IPS-20b (cell line): ENCODE data around the gene ANKLE2.

Source experiments
- H3K27ac ChIP-seq: one replicate; pipeline ENCODE4 v1.5.1; 2013; ENCODE audit warnings: low read length
- H3K27me3 ChIP-seq: 2 replicates; pipeline ENCODE4 v1.6.1; 2013; ENCODE audit warnings: mild to moderate bottlenecking, low read length, inconsistent platforms; ENCODE audit not compliant: insufficient read depth
- H3K36me3 ChIP-seq: 2 replicates; pipeline ENCODE4 v1.6.1; 2013; ENCODE audit warnings: low read depth, mild to moderate bottlenecking, inconsistent platforms, low read length, moderate library complexity; ENCODE audit not compliant: insufficient read depth
- H3K4me1 ChIP-seq: 2 replicates; pipeline ENCODE4 v1.6.1; 2013; ENCODE audit warnings: mild to moderate bottlenecking, control low read depth, inconsistent platforms, low read length, moderate library complexity; ENCODE audit not compliant: insufficient read depth
- H3K4me3 ChIP-seq: 2 replicates; pipeline ENCODE4 v1.5.1; 2013; ENCODE audit warnings: mild to moderate bottlenecking, low read length, inconsistent platforms
- H3K9ac ChIP-seq: 2 replicates; pipeline ENCODE4 v1.6.1; 2013; ENCODE audit warnings: low read depth, mild to moderate bottlenecking, inconsistent platforms, low read length, moderate library complexity
- H3K9me3 ChIP-seq: 2 replicates; pipeline ENCODE4 v1.6.1; 2013; ENCODE audit warnings: mild to moderate bottlenecking, low read depth, low read length, inconsistent platforms; ENCODE audit not compliant: insufficient read depth

Gene ANKLE2

DNA sequence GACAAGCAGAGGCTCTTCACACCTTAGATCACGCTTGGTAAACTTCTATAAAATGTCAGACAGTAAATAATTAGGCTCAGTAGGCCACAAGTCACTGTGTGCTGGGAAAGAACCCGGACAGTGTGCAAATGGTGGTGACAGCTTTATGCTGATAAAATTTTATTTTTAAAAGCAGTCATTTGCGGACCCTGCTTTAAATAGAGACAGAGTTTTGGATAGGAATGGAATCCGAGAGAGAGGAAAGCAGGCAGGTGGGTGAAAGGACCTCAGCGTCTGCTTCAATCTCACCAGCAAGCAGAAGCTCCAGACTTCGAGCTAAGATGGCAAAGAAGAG, 21.4 kb downstream of the ANKLE2 start:
- no peak overlapping the region for H3K9ac ChIP-seq
- no peak overlapping the region for H3K27ac ChIP-seq
- H3K9me3 ChIP-seq: no peaks in the 10 kb centered on the region
- no peaks in the 10 kb centered on the region for H3K4me1 ChIP-seq
- peaks cover 92% of the 10 kb centered on the region for H3K36me3 ChIP-seq
- no peak overlapping the region for H3K4me3 ChIP-seq
- no peaks in the 10 kb centered on the region for H3K27me3 ChIP-seq

GRCh38 chr12:132739600-132740312, 21.9 kb downstream of the ANKLE2 start:
- H3K27ac ChIP-seq: no peak overlapping the region
- H3K4me3 ChIP-seq: no peak overlapping the region
- H3K27me3 ChIP-seq: no peaks in the 10 kb centered on the region
- H3K9ac ChIP-seq: no peak overlapping the region
- H3K9me3 ChIP-seq: no peaks in the 10 kb centered on the region
- peaks cover 92% of the 10 kb centered on the region for H3K36me3 ChIP-seq
- H3K4me1 ChIP-seq: no peaks in the 10 kb centered on the region

- Histone ChIP-seq H3K36me3 (peaks cover 94% of the 10 kb centered on the region), H3K4me3 (no peak overlapping the region), H3K9ac (no peak overlapping the region), H3K9me3 (no peaks in the 10 kb centered on the region), H3K4me1 (no peaks in the 10 kb centered on the region), H3K27ac (no peak overlapping the region), H3K27me3 (no peaks in the 10 kb centered on the region)
These were observed 24.7 kb downstream of the ANKLE2 start for GRCh38 chr12:132736913-132737312.

DNA sequence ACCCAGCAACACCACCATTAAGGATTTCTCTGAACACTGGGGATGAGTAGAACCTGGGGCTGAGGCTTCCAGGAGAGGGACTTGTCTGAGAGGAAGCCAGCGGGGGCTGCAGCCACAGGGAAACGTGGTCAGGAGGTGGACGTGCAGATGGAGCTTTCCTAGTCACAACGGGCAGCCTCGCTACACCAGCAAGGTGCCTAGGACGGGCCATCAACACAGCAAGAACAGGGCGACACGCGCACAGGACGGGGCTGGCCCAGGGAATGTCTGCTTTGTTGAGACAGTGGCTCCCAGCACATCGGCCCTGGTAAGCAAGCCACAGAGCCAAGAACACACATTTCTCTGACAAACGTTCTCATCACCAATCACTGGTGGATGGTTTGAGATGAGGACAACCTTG, 25.3 kb downstream of the ANKLE2 start:
- Histone ChIP-seq H3K4me3 (no peak overlapping the region), H3K27me3 (no peaks in the 10 kb centered on the region), H3K36me3 (peaks cover 94% of the 10 kb centered on the region), H3K9ac (no peak overlapping the region), H3K9me3 (no peaks in the 10 kb centered on the region), H3K27ac (no peak overlapping the region), H3K4me1 (no peaks in the 10 kb centered on the region)

DNA sequence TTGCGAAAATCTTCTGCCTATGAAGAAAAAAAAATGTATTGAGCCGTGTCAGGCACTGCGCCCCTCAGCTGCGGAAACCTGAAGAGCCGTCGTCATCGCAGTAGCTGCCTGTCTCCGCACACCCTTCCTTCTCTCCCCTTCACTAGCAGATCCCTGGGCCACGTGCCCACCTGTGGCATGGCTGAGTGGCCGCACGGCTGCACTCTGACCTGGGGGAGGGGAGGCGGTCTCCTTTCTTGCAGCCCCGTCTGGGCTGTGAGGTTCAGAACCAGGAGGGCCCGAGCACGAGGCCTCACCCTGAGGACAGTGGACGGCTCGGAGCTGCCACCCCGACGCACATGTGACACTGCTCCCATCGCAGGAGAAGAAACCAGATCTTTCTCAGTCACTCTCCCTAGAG, 26.1 kb downstream of the ANKLE2 start:
- Histone ChIP-seq H3K36me3 (peaks cover 94% of the 10 kb centered on the region), H3K9ac (no peak overlapping the region), H3K27me3 (no peaks in the 10 kb centered on the region), H3K4me3 (no peak overlapping the region), H3K9me3 (no peaks in the 10 kb centered on the region), H3K4me1 (no peaks in the 10 kb centered on the region), H3K27ac (no peak overlapping the region)

GRCh38 chr12:132734206-132734605, 27.4 kb downstream of the ANKLE2 start:
- Histone ChIP-seq H3K36me3 (peaks cover 92% of the 10 kb centered on the region), H3K9ac (no peak overlapping the region), H3K9me3 (no peaks in the 10 kb centered on the region), H3K4me3 (no peak overlapping the region), H3K4me1 (no peaks in the 10 kb centered on the region), H3K27me3 (no peaks in the 10 kb centered on the region), H3K27ac (no peak overlapping the region)

DNA sequence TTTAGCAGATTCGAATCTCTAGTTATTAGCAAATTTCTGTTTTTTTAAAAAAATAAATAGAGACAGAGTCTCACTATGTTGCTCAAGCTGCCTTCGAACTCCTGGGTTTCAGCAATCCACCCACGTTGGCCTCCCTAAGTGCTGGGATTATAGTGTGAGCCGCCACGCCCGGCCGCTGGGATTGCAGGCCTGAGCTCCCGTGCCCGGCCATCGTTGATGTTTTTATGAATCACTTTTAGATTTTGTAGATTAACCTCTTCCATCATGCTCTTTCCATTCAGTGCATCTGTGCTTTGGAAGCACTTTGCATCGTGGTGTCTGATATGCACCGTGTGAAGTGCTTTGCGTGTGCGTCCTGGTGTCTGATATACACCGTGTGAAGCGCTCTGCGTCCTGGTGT, 30.1 kb downstream of the ANKLE2 start:
- Histone ChIP-seq H3K9ac (no peak overlapping the region), H3K36me3 (peaks cover 93% of the 10 kb centered on the region), H3K4me3 (no peak overlapping the region), H3K27ac (no peak overlapping the region), H3K27me3 (no peaks in the 10 kb centered on the region), H3K9me3 (no peaks in the 10 kb centered on the region), H3K4me1 (no peaks in the 10 kb centered on the region)

DNA sequence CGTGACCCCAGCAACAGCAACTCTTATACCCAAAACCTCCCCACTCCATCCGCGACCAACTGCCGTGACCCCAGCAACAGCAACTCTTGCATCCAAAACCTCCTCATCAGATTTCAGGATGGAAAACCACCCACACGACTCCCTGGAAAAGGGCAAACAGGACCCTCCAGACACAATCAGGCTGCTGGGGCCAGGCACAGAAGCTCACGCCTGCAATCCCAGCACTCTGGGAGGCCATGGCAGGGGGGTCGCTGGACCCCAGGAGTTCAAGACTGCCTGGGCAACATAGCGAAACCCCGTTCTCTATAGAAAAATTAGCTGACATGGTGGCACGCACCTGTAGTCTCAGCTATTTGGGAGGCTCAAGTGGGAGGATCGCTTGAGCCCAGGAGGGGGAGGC, 31.3 kb downstream of the ANKLE2 start:
- H3K36me3 ChIP-seq: peaks cover 95% of the 10 kb centered on the region
- no peaks in the 10 kb centered on the region for H3K27me3 ChIP-seq
- no peak overlapping the region for H3K9ac ChIP-seq
- no peaks in the 10 kb centered on the region for H3K9me3 ChIP-seq
- no peaks in the 10 kb centered on the region for H3K4me1 ChIP-seq
- no peak overlapping the region for H3K27ac ChIP-seq
- no peak overlapping the region for H3K4me3 ChIP-seq

DNA sequence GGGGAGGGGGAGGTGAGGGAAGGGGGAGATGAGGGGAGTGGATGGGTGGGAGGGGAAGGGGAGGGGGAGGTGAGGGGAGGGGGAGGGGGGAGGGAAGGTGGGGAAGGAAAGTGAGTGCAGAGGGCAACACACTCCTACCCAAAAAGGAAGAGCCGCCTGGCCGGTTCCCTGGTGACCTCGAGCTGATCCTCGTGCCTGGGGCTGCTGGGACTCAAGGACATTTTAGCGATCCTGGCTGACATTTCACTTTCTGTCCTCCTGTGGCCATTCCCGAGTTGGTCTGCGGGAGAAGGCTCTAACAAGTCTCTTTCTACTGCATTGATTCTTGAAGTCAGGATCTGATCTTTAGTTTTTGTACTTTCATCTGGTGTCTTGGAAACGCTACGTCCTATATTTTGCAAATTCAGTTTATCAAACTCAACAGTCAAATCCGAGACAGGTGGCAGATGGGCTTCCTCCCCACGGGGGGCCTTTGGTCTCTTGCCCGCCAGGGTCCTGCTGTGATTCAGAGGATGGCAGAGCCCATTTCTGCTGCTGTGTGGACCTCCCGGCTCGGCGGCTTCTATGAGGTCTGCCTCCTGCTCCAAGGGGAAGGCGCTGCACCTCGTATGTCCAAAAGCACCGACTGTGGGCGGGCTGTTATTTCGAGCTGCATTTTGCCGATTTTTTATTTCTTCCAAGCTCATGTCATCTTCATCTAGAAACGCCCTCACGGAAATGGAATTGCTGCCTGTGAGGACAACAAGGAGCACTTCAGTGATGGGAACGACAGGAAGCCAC, 31.9 kb downstream of the ANKLE2 start:
- Histone ChIP-seq H3K9me3 (no peaks in the 10 kb centered on the region), H3K27me3 (no peaks in the 10 kb centered on the region), H3K4me3 (no peak overlapping the region), H3K36me3 (peaks cover 95% of the 10 kb centered on the region), H3K27ac (no peak overlapping the region), H3K9ac (no peak overlapping the region), H3K4me1 (no peaks in the 10 kb centered on the region)

DNA sequence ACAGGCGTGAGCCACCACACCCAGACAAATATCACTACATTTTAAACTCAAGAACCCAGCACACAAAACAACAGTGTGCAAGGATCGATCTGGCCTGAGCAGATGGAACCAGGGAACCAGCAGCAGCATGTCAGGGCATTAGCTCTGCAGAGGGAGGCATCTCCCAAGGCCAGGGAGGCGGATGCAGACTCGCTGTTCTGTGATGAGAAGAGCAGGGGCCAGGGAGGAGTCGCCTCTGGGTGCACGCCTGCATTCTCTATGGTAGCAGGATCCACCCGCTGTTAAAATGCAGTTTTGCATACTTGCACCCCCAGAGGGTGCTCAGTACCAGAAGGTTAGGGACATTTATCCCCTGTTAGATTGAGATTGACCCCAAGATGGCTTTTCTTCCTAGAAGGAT, 33.1 kb downstream of the ANKLE2 start:
- Histone ChIP-seq H3K36me3 (peaks cover 95% of the 10 kb centered on the region), H3K27ac (no peak overlapping the region), H3K9ac (no peak overlapping the region), H3K9me3 (no peaks in the 10 kb centered on the region), H3K27me3 (no peaks in the 10 kb centered on the region), H3K4me1 (no peaks in the 10 kb centered on the region), H3K4me3 (no peak overlapping the region)

DNA sequence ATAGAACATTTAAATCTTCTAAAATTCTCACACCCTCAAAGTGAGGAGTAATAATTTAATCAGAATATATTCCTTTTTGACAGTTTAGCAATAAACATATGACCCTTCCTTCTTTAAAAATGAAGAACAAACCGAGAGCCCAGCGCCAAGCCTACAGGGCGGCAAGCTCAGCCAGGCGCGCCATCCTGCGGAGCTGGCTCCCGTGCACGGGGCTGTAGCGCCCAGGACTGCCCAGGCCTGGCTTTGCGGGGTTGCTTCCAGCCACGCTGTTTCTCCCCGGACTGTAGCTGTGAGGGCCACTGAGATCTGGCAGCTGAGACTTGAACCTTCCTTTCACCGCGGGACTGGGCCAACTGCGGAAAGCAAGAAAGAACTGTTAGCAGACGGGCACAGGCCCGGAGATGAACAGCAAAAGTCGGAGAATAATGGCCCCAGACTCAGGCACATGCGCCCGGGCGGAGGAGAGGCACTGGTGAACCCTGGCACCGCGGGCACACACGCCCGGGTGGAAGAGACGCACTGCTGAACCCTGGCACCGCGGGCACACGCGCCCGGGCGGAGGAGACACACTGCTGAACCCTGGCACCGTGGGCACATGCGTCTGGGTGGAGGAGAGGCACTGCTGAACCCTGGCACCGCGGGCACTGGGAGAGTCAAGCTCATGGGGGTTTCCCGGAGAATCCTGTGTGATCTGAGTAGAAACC, 34.4 kb downstream of the ANKLE2 start:
- H3K9ac ChIP-seq: no peak overlapping the region
- peaks cover 94% of the 10 kb centered on the region for H3K36me3 ChIP-seq

GRCh38 chr12:132726386-132726785, 35.2 kb downstream of the ANKLE2 start:
- H3K27ac ChIP-seq: no peak overlapping the region
- H3K9ac ChIP-seq: no peak overlapping the region
- H3K27me3 ChIP-seq: no peaks in the 10 kb centered on the region
- H3K4me1 ChIP-seq: no peaks in the 10 kb centered on the region
- no peaks in the 10 kb centered on the region for H3K9me3 ChIP-seq
- H3K4me3 ChIP-seq: no peak overlapping the region
- H3K36me3 ChIP-seq: peaks cover 93% of the 10 kb centered on the region

More for the DNA sequence above, 34.4 kb downstream of the ANKLE2 start:
- Histone ChIP-seq H3K9me3 (no peaks in the 10 kb centered on the region), H3K4me1 (no peaks in the 10 kb centered on the region), H3K4me3 (no peak overlapping the region), H3K27ac (no peak overlapping the region), H3K27me3 (no peaks in the 10 kb centered on the region)
